GM12801 (cell line): ENCODE measurements around the gene FHL2.

Source experiments
- CTCF ChIP-seq: IDR thresholded peaks from one replicate; pipeline ENCODE4 v1.5.1; 2011; ENCODE audit warnings: control low read depth; ENCODE audit not compliant: insufficient read length; ENCODE audit errors: extremely low read depth

The FHL2 gene

GRCh38 chr2:105325389-105325963 lies 73.4 kb downstream of the FHL2 start:
- TF ChIP-seq CTCF, result no peak

GRCh38 chr2:105324732-105325131 lies 74.1 kb downstream of the FHL2 start:
- no peak for TF ChIP-seq CTCF

GRCh38 chr2:105324101-105324500 lies 74.8 kb downstream of the FHL2 start:
- TF ChIP-seq CTCF, result no peak

GRCh38 chr2:105323111-105323510 lies 75.7 kb downstream of the FHL2 start:
- no peak for TF ChIP-seq CTCF

GRCh38 chr2:105321875-105322646 lies 76.8 kb downstream of the FHL2 start:
- TF ChIP-seq CTCF, result no peak

DNA sequence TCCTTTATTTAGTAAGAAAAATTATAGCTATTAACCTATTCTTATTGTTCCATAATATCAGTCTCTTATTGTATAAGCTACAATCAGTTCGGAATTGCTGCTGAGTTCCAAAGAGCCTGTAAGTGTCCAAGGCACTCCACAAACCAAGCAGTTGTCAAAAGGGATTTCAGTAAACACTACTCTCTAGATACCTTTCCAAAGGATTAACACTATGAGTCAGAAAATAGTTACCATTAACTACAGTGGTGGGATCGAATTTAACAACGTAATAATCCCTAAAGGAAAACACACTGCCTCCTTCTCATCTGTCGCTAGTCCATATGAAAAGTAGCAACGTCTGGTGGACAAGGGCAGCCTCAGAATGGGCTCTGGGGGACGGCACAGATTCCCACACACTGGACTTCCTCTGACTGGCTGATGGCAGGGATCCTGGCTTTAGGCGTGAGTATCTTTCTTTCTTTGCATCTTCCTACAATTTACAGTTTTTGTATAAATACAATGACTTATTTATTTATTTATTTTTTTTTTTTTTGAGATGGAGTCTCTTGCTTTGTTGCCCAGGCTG lies 78.1 kb downstream of the FHL2 start:
- no peak for TF ChIP-seq CTCF

- no peak for TF ChIP-seq CTCF
Measured at GRCh38 chr2:105317937-105318336, 80.9 kb downstream of the FHL2 start.
